A673 (cell line): ENCODE measurements around the gene HAUS1.

ENCODE experiments used
- CTCF ChIP-seq: fragments of 300-800, 200-600 bp; sonication (generic); conservative IDR thresholded peaks from 2 replicates; pipeline ENCODE4 v1.5.1; 2017; ENCODE audit warnings: low read depth, mild to moderate bottlenecking, antibody characterized with exemption, low read length, moderate library complexity, mixed read lengths
- EZH2 ChIP-seq: fragments of 200-600 bp; sonication (generic); IDR thresholded peaks from 2 replicates; pipeline ENCODE4 v1.6.1; 2017; ENCODE audit warnings: borderline replicate concordance, low read depth, mild to moderate bottlenecking, mixed read lengths, antibody characterized with exemption, low read length; ENCODE audit not compliant: poor library complexity, severe bottlenecking

- no peak for TF ChIP-seq CTCF
- no peak for TF ChIP-seq EZH2
Observed at GRCh38 chr18:46062781-46063180, 41.4 kb upstream of the HAUS1 start.
